Measurements from ENCODE around the gene SOST.

The SOST gene

GRCh38 chr17:43769426-43769825 lies 10.8 kb upstream of the SOST start (continued):
- TF ChIP-seq ZNF138 (tag by site-specific recombination; IDR thresholded peaks at IDR 0.05; ENCODE audit: borderline replicate concordance) (no peak), ZNF121 (tag by site-specific recombination; IDR thresholded peaks at IDR 0.05) (no peak)

GRCh38 chr17:43768943-43769342 lies 10.4 kb upstream of the SOST start:
- TF ChIP-seq ZNF707 (tag by site-specific recombination; IDR thresholded peaks at IDR 0.05) (no peak), ZNF18 (tag by site-specific recombination; IDR thresholded peaks at IDR 0.05) (no peak), ZNF426 (tag by site-specific recombination; IDR thresholded peaks at IDR 0.05) (no peak), GLIS2 (tag by site-specific recombination; IDR thresholded peaks at IDR 0.05) (no peak)
- H3K27ac ChIP-seq (ENCODE audit: extremely low read depth, low read depth, low read length): no peak overlapping the region
- no peaks in the 10 kb centered on the region for H3K9me3 ChIP-seq (ENCODE audit: control insufficient read depth, insufficient read depth, low read depth, low read length)
- ChIA-PET POLR2A (no interaction called here), CTCF (interaction anchor here (0.6 to 1.9 kb wide), 3 partner anchors 9 to 71 kb away, joined by 3 to 8 read pairs (median 3); no protein-coding TSS in a partner anchor)
- no peak overlapping the region for H3K4me3 ChIP-seq (ENCODE audit: low read depth, low read length)
- H3K36me3 ChIP-seq (ENCODE audit: control insufficient read depth in 2 of 2, insufficient read depth in 1 of 2, low read length in 2 of 2): peaks cover 30 to 59% of the 10 kb centered on the region in 2 experiments
- H3K4me1 ChIP-seq (ENCODE audit: control insufficient read depth, insufficient read depth, low read length): no peaks in the 10 kb centered on the region

- TF ChIP-seq ZNF184 (tag by site-specific recombination; IDR thresholded peaks at IDR 0.05): no peak
- no peak for TF ChIP-seq PRDM1 (tag by site-specific recombination; IDR thresholded peaks at IDR 0.05)
- no peak for TF ChIP-seq ZNF571 (tag by site-specific recombination; IDR thresholded peaks at IDR 0.05)
- TF ChIP-seq ZBTB10 (tag by site-specific recombination; IDR thresholded peaks at IDR 0.05): no peak
- no peak for TF ChIP-seq ZNF239 (tag by site-specific recombination; IDR thresholded peaks at IDR 0.05)
- TF ChIP-seq ZNF513 (tag by site-specific recombination; IDR thresholded peaks at IDR 0.05): no peak
- TF ChIP-seq ZNF521 (tag by site-specific recombination; IDR thresholded peaks at IDR 0.05): no peak
- no peak for TF ChIP-seq ZFP37 (tag by site-specific recombination; IDR thresholded peaks at IDR 0.05)
- no peak for TF ChIP-seq FEZF1 (tag by site-specific recombination; IDR thresholded peaks at IDR 0.05)
- TF ChIP-seq ZFP69B (tag by site-specific recombination; IDR thresholded peaks at IDR 0.05): no peak
- CTCF ChIA-PET: interaction anchor here (0.6 to 3.8 kb wide), 6 partner anchors 8 to 78 kb away, joined by 3 to 30 read pairs (median 13); partner anchors contain the start of genes CD300LG and SOST
- Histone ChIP-seq H3K4me1 (ENCODE audit: control insufficient read depth, insufficient read depth, low read length) (no peaks in the 10 kb centered on the region), H3K27ac (ENCODE audit: extremely low read depth, low read depth, low read length) (no peak overlapping the region), H3K36me3 (ENCODE audit: control insufficient read depth in 2 of 2, insufficient read depth in 1 of 2, low read length in 2 of 2) (peaks cover 25 to 55% of the 10 kb centered on the region in 2 experiments), H3K4me3 (ENCODE audit: low read depth, low read length) (no peak overlapping the region), H3K9me3 (ENCODE audit: control insufficient read depth, insufficient read depth, low read depth, low read length) (no peaks in the 10 kb centered on the region)
- POLR2A ChIA-PET: no interaction called here
Measured at GRCh38 chr17:43768382-43768781, 9.8 kb upstream of the SOST start.
